Measurements from ENCODE around the gene BAIAP2L1.

BAIAP2L1 gene

GRCh38 chr7:98309566-98309965, 91.3 kb downstream of the BAIAP2L1 start:
- H3K9me3 Mint-ChIP-seq: no peaks in the 10 kb centered on the region
- no peaks in the 10 kb centered on the region for H3K4me1 Mint-ChIP-seq
- DNase-seq: no peak
- H3K36me3 Mint-ChIP-seq: no peaks in the 10 kb centered on the region
- no peak overlapping the region for H3K27ac Mint-ChIP-seq
- no peaks in the 10 kb centered on the region for H3K27me3 Mint-ChIP-seq
- CTCF ChIA-PET: no interaction called here
- no peak overlapping the region for H3K4me3 Mint-ChIP-seq

DNA sequence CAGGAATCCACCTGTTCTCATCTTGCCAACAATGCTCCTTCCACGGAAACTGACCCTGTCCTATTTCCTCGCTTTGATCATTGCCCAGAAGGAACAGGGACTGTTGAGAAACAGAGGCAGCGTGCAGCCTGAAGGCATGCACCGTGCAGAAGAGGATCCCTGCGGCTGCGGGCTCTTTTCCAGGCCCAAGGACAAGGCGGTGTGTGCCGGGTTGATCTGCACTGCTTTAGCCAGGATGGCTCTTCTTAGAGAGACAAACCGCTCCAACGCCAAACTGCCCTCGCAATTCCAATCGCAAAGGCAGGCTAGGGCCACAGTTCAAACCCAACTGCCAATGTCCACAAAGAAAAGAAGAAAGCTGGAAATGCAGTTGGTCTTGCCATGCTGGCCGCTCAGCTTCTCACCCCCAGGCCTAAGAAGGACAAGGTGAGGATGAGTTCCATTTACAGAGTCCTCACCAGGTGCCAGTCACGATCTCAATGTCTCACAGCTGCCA, 92.9 kb downstream of the BAIAP2L1 start:
- no peak overlapping the region for H3K4me3 Mint-ChIP-seq
- CTCF ChIA-PET: no interaction called here
- DNase-seq: no peak
- H3K9me3 Mint-ChIP-seq: no peaks in the 10 kb centered on the region
- no peaks in the 10 kb centered on the region for H3K36me3 Mint-ChIP-seq
- H3K27ac Mint-ChIP-seq: no peak overlapping the region
- H3K27me3 Mint-ChIP-seq: no peaks in the 10 kb centered on the region
- no peaks in the 10 kb centered on the region for H3K4me1 Mint-ChIP-seq

- CTCF ChIA-PET: interaction anchor here (0.9 to 1.1 kb wide), 2 partner anchors 12 to 535 kb away, joined by 3 read pairs; no protein-coding TSS in a partner anchor
- Mint-ChIP-seq H3K9me3 (no peaks in the 10 kb centered on the region), H3K36me3 (no peaks in the 10 kb centered on the region), H3K27me3 (no peaks in the 10 kb centered on the region), H3K4me3 (no peak overlapping the region), H3K4me1 (no peaks in the 10 kb centered on the region), H3K27ac (no peak overlapping the region)
- DNase-seq: no peak
Measured at GRCh38 chr7:98305951-98306535, 94.8 kb downstream of the BAIAP2L1 start.

- H3K4me1 Mint-ChIP-seq: no peaks in the 10 kb centered on the region
- no peak for DNase-seq
- H3K9me3 Mint-ChIP-seq: no peaks in the 10 kb centered on the region
- no peak overlapping the region for H3K27ac Mint-ChIP-seq
- H3K36me3 Mint-ChIP-seq: no peaks in the 10 kb centered on the region
- no peak overlapping the region for H3K4me3 Mint-ChIP-seq
- CTCF ChIA-PET: no interaction called here
- no peaks in the 10 kb centered on the region for H3K27me3 Mint-ChIP-seq
Measured at GRCh38 chr7:98303906-98304305, 97.0 kb downstream of the BAIAP2L1 start.

GRCh38 chr7:98303176-98303865, 97.6 kb downstream of the BAIAP2L1 start:
- no peaks in the 10 kb centered on the region for H3K36me3 Mint-ChIP-seq
- H3K4me3 Mint-ChIP-seq: no peak overlapping the region
- no peak overlapping the region for H3K27ac Mint-ChIP-seq
- no peaks in the 10 kb centered on the region for H3K4me1 Mint-ChIP-seq
- H3K27me3 Mint-ChIP-seq: no peaks in the 10 kb centered on the region
- no peak for DNase-seq
- CTCF ChIA-PET: no interaction called here
- no peaks in the 10 kb centered on the region for H3K9me3 Mint-ChIP-seq

DNA sequence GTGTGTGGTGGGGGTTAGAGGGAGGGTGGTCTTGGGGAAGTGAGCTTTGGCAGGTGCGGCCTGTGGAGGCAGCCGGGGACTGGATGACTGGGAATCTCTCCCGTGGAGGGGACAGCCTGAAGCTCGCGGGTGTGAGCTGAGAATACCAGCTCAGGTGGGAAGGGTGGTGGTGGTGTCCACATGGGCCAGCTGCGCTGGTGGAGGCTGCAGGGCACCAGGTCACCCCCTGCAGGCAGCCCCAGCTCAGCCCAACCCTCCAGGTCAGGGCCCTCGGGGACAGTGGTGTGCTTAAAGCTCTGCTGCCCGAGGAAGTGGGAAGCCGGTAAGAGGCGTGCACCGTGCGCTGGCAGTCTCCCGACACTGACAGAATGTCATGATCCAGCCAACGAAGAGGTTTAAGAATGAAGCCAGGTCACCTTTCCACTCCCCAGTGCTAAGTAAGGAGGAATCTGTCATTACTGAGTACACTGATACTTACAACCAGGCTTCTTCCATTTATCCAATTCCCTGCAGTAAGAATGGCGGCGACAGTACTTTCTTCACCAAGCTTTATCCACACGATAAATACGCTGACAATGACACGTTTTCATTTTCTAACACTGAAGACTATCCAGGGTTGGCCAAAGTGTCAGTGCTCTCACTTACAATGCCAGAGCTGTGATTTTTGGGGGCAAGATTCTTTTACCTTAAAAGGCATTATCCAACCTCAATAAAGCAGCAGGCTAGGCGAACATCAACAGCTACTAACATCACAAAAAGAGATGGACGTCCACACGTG, 99.0 kb downstream of the BAIAP2L1 start:
- no peak for DNase-seq
- H3K9me3 Mint-ChIP-seq: no peaks in the 10 kb centered on the region
- CTCF ChIA-PET: no interaction called here
- H3K27ac Mint-ChIP-seq: no peak overlapping the region
- no peaks in the 10 kb centered on the region for H3K36me3 Mint-ChIP-seq
- no peak overlapping the region for H3K4me3 Mint-ChIP-seq
- H3K4me1 Mint-ChIP-seq: no peaks in the 10 kb centered on the region
- H3K27me3 Mint-ChIP-seq: no peaks in the 10 kb centered on the region

DNA sequence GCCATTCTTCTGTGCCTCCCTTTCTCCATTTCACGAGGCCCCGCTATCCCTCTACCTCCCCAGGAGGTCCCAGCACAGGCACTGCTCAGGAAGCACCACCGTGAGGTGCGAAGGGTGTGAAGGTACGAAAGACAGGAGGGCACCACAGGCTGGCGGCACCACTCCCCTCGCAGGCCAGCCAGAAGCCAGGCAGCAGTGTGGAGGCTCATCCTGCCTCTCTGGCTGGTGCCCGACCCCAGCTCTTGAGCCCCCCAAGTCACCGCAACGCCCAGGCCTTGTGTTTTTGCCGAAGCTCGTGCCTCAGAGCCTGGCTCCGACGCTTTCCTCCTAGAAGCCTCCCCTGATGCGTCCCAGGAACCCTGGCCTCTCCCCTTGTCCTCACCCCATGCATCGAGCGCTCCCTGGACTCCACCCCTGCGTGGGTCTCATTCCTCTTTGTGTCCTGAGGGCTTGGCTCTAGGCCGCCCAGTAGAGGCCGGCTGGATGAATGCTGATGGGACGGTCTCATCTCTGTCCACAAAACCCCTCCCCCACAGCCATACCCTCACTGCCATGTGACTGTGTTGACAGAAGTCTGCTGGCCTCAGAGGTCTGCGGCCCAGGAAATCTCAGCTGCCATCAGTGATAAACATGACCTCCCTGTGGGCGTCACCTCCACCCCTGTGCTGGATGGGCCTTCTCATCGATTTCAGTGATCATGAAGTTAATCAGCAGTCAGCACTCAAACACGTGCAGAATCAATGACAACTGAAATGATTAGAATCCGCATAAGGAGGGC, 100.1 kb downstream of the BAIAP2L1 start:
- no peak overlapping the region for H3K27ac Mint-ChIP-seq

GRCh38 chr7:98297626-98298286, 103.1 kb downstream of the BAIAP2L1 start:
- DNase-seq: no peak
- Mint-ChIP-seq H3K9me3 (no peaks in the 10 kb centered on the region), H3K4me1 (no peaks in the 10 kb centered on the region), H3K27me3 (no peaks in the 10 kb centered on the region), H3K36me3 (no peaks in the 10 kb centered on the region), H3K4me3 (no peak overlapping the region), H3K27ac (no peak overlapping the region)
- CTCF ChIA-PET: no interaction called here

More for the DNA sequence above, 100.1 kb downstream of the BAIAP2L1 start:
- no peak overlapping the region for H3K4me3 Mint-ChIP-seq
- no peaks in the 10 kb centered on the region for H3K27me3 Mint-ChIP-seq
- no peaks in the 10 kb centered on the region for H3K9me3 Mint-ChIP-seq
- no peaks in the 10 kb centered on the region for H3K36me3 Mint-ChIP-seq
- no peak for DNase-seq
- no peaks in the 10 kb centered on the region for H3K4me1 Mint-ChIP-seq
- CTCF ChIA-PET: no interaction called here

GRCh38 chr7:98296833-98297232, 104.1 kb downstream of the BAIAP2L1 start:
- Mint-ChIP-seq H3K36me3 (peaks cover 5% of the 10 kb centered on the region), H3K9me3 (no peaks in the 10 kb centered on the region), H3K4me3 (no peak overlapping the region), H3K27me3 (no peaks in the 10 kb centered on the region), H3K27ac (no peak overlapping the region), H3K4me1 (no peaks in the 10 kb centered on the region)
- CTCF ChIA-PET: no interaction called here
- DNase-seq: no peak

DNA sequence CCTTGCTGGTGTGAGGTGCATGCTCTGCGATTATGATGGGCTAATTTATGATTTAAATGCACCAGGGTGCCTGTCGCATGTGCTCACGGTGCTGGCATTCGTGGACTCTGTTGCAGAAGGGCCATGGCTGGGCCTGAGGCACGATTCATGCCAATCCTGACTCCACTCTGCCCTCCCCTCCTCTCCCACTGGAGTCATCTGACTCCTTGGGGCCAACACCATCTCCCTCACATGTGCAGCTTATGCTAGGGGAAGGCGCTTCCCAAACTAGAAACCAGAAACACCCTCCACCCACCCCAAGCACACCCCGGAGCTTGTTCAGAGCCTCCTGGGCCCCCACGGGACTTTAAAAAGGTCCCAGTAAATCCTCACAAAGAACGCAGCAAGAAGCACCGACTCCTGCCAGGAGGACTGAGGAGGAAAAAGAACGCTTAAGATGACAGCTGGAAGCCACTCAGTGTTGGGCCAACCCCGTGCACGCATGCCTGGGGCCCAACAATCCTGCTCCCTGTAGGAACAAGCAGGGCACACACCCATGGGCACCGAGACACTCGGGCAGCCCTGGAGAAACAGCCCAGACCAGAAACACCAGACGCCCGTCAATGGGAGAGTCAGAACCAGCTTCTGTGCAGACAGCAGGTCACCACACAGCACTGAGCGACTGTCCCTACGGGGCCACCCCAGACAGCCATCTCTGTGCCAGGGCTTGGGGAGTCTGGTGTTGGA, 105.3 kb downstream of the BAIAP2L1 start:
- DNase-seq: no peak
- Mint-ChIP-seq H3K4me1 (no peaks in the 10 kb centered on the region), H3K4me3 (no peak overlapping the region), H3K27me3 (no peaks in the 10 kb centered on the region), H3K36me3 (peaks cover 7% of the 10 kb centered on the region), H3K9me3 (no peaks in the 10 kb centered on the region), H3K27ac (no peak overlapping the region)
- CTCF ChIA-PET: no interaction called here

- H3K9me3 Mint-ChIP-seq: no peaks in the 10 kb centered on the region
- H3K36me3 Mint-ChIP-seq: peaks cover 7% of the 10 kb centered on the region
- no peaks in the 10 kb centered on the region for H3K4me1 Mint-ChIP-seq
- no peak overlapping the region for H3K4me3 Mint-ChIP-seq
- no peak overlapping the region for H3K27ac Mint-ChIP-seq
- CTCF ChIA-PET: interaction anchor here (0.7 to 1.2 kb wide), 3 partner anchors 11 to 451 kb away, joined by 3 to 4 read pairs (median 4); partner anchors contain the start of gene BAIAP2L1
- no peaks in the 10 kb centered on the region for H3K27me3 Mint-ChIP-seq
- DNase-seq: peak; percentile 51
Measured at GRCh38 chr7:98294798-98295382, 106.0 kb downstream of the BAIAP2L1 start.

DNA sequence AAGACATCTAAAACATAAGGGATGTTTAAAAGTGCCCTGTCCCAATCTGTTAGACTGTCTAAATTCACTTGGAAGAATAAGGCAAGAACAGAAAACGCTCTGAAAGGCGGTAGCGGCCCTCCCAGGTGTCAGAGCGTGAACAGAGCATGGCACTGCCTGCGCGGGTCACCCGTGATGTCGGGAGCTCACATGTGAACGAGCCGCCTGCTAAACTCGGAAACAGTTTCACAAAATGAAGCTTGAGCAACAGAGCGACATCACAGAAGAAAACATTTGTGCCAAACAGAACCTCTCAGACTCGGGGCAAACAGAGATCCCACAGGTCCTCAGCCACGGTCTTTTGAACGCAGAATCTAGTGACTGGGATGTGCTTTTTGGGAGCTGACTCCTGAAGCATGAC, 106.6 kb downstream of the BAIAP2L1 start:
- H3K4me1 Mint-ChIP-seq: no peaks in the 10 kb centered on the region
- no peak for DNase-seq
- H3K9me3 Mint-ChIP-seq: no peaks in the 10 kb centered on the region
- H3K27ac Mint-ChIP-seq: no peak overlapping the region
- CTCF ChIA-PET: interaction anchor here (0.7 to 1.2 kb wide), 3 partner anchors 12 to 451 kb away, joined by 3 to 4 read pairs (median 4); partner anchors contain the start of gene BAIAP2L1
- peaks cover 7% of the 10 kb centered on the region for H3K36me3 Mint-ChIP-seq
- H3K4me3 Mint-ChIP-seq: no peak overlapping the region
- no peaks in the 10 kb centered on the region for H3K27me3 Mint-ChIP-seq

GRCh38 chr7:98293746-98294145, 107.1 kb downstream of the BAIAP2L1 start:
- no peak overlapping the region for H3K27ac Mint-ChIP-seq
- no peak overlapping the region for H3K4me3 Mint-ChIP-seq
- peaks cover 7% of the 10 kb centered on the region for H3K36me3 Mint-ChIP-seq
- H3K4me1 Mint-ChIP-seq: no peaks in the 10 kb centered on the region
- CTCF ChIA-PET: interaction anchor here (1.2 kb wide), 1 partner anchor 452 kb away, joined by 4 read pairs; no protein-coding TSS in a partner anchor
- H3K9me3 Mint-ChIP-seq: no peaks in the 10 kb centered on the region
- H3K27me3 Mint-ChIP-seq: no peaks in the 10 kb centered on the region
- no peak for DNase-seq

All from activated naive CD4-positive, alpha-beta T cell treated with anti-CD3 and anti-CD28 coated beads, Interleukin-2, amount 10 ng/mL, durations not matched to agents 7 days and 5 days (primary cell).